Neutrophil (primary cell): ENCODE results near the gene TMEM158.

Experiments used
- H3K27ac ChIP-seq: fragments of 200-600 bp; sonication (generic); 2 replicates; pipeline ENCODE4 v1.5.1; 2016; ENCODE audit warnings: mild to moderate bottlenecking, moderate library complexity
- H3K27me3 ChIP-seq: fragments of 200-600 bp; sonication (generic); 2 replicates; pipeline ENCODE4 v1.6.0; 2016; ENCODE audit warnings: mild to moderate bottlenecking
- H3K36me3 ChIP-seq: fragments of 200-600 bp; sonication (generic); 2 replicates; pipeline ENCODE4 v1.5.1; 2017
- H3K4me1 ChIP-seq, 2 experiments: fragments of 200-600 bp in 1 of 2; sonication (generic) in 1 of 2; 1 replicate in 1 of 2; 2 replicates in 1 of 2; pipeline versions ENCODE4 v1.5.1 to v1.6.1; 2013 to 2016; ENCODE audit warnings: low read depth in 1 of 2, low read length in 1 of 2, mild to moderate bottlenecking in 1 of 2, moderate library complexity in 1 of 2; ENCODE audit not compliant: control insufficient read depth in 1 of 2, insufficient read depth in 1 of 2
- H3K4me3 ChIP-seq, 2 experiments: fragments of 200-600 bp in 1 of 2; sonication (generic) in 1 of 2; 1 replicate in 1 of 2; 2 replicates in 1 of 2; pipeline ENCODE4 v1.5.1; 2013 to 2016; ENCODE audit warnings: low read depth in 1 of 2, low read length in 1 of 2, mild to moderate bottlenecking in 1 of 2, moderate library complexity in 1 of 2
- H3K9me3 ChIP-seq: fragments of 200-600 bp; sonication (generic); 2 replicates; pipeline ENCODE4 v1.5.1; 2016
- CTCF ChIP-seq: fragments of 200-600 bp; sonication (generic); IDR thresholded peaks from 2 replicates; pipeline ENCODE4 v1.5.1; 2016; ENCODE audit warnings: antibody characterized with exemption

Gene TMEM158

GRCh38 chr3:45208586-45208985 lies 17.5 kb downstream of the TMEM158 start:
- TF ChIP-seq CTCF: no peak
- H3K36me3 ChIP-seq: no peaks in the 10 kb centered on the region
- H3K4me1 ChIP-seq: peaks cover 23 to 25% of the 10 kb centered on the region in 2 experiments
- no peaks in the 10 kb centered on the region for H3K27me3 ChIP-seq
- no peak overlapping the region for H3K27ac ChIP-seq
- H3K4me3 ChIP-seq: no peak overlapping the region
- H3K9me3 ChIP-seq: no peaks in the 10 kb centered on the region

DNA sequence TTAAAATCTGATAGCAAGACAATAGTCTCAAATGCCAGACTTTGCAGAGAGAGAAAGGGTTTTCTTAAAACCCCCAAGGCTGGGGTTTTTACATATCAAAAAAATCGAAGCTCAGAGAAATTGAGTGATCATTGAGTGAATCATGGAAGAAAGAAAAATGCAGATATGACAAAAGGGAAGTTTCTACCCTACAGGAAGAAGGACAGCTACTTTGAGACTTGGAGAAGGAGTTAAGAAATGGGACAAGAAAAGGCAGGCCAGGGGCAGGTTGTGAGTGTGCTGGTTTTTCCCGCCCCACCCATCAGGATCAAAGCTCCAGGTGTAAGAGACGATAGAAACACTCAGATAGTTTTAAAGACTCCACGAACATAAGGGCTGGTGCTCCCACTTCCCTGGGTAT lies 18.6 kb downstream of the TMEM158 start:
- H3K27ac ChIP-seq: no peak overlapping the region
- H3K36me3 ChIP-seq: no peaks in the 10 kb centered on the region
- peaks cover 22 to 23% of the 10 kb centered on the region in 2 experiments for H3K4me1 ChIP-seq
- TF ChIP-seq CTCF: no peak
- no peaks in the 10 kb centered on the region for H3K27me3 ChIP-seq
- no peak overlapping the region for H3K4me3 ChIP-seq
- no peaks in the 10 kb centered on the region for H3K9me3 ChIP-seq

- no peaks in the 10 kb centered on the region for H3K36me3 ChIP-seq
- H3K9me3 ChIP-seq: no peaks in the 10 kb centered on the region
- H3K27me3 ChIP-seq: no peaks in the 10 kb centered on the region
- peaks cover 0 to 8% of the 10 kb centered on the region in 2 experiments for H3K4me1 ChIP-seq
- no peak overlapping the region for H3K4me3 ChIP-seq
- H3K27ac ChIP-seq: no peak overlapping the region
- TF ChIP-seq CTCF: no peak
These were observed 21.0 kb downstream of the TMEM158 start for GRCh38 chr3:45205126-45205525.

DNA sequence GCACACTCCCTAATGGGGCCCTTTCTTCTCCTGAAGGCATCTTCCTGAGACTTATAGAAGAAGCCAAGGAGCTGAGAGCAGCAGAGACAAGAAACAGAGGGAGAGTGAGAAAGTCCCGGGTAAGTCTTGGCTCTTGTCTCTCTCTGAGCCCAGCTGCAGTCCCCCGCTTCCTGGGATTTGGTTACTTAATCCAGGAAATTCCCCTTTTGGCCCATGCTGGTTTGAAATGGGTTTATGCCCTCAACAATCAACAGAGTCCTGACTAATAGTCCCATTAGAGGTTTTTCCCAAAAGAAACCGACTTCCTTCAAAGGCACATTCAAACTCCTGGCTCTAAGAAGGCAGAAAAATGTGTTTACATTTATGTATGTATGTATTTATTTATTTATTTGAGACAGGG lies 22.0 kb downstream of the TMEM158 start:
- H3K27ac ChIP-seq: no peak overlapping the region
- no peaks in the 10 kb centered on the region for H3K27me3 ChIP-seq
- H3K4me1 ChIP-seq: peaks cover 0 to 8% of the 10 kb centered on the region in 2 experiments
- H3K4me3 ChIP-seq: no peak overlapping the region
- H3K9me3 ChIP-seq: no peaks in the 10 kb centered on the region
- no peaks in the 10 kb centered on the region for H3K36me3 ChIP-seq
- TF ChIP-seq CTCF: no peak

DNA sequence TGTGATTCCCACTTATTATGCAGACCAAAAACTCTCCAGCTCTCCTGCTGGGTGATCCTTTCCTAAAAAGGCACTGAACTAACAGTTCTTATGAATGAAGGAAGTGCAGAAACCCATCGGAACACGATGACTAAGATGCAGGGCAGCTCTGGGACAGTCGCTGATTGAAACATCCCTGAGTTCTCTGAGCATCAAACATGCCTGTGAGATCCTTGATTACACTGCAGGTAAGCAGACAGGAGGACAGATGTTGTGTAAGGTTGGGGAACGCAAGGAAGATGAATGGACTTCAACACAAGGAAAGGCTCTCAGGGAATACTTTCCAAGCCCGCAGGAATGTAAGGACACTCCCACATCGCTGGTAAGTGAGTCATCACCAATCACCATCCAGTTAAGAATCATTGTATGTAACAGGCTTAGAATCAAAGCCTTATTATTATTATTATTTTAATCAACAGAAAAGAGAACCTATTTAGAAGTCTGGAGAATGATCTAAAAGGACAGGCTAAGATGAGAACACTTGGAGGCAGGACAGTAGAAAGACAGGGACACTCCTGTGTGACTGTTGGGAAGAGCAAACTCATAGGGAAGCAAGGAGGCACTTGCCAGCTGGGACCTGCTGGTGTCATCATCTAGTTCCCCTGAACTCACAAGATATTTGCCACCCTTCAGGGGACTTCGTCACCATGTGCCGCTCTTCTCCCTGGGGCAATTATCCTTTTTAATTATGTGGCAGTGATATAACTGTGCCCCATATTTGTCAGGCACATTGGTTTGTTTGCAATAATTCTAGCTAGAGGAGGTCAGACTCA lies 26.0 kb downstream of the TMEM158 start:
- no peak for TF ChIP-seq CTCF
- H3K27me3 ChIP-seq: no peaks in the 10 kb centered on the region
- H3K4me3 ChIP-seq: no peak overlapping the region
- no peaks in the 10 kb centered on the region for H3K36me3 ChIP-seq
- H3K4me1 ChIP-seq: peaks cover 0 to 1% of the 10 kb centered on the region in 2 experiments
- no peak overlapping the region for H3K27ac ChIP-seq
- H3K9me3 ChIP-seq: no peaks in the 10 kb centered on the region
